IgD-negative memory B cell (primary cell): Measurements from ENCODE around the gene BABAM2. TPM values are rescaled to one million over a fixed set of nuclear protein-coding genes. Genes with fewer than 3 reads are reported as not detected.
A peak's percentile ranks its signal among the peaks of the same experiment; 100 is the strongest.
"Not testable (repeated sequence)": the region's sequence is repeated elsewhere in the genome, so short reads cannot be mapped to it uniquely, and the experiment has no call there.

Source experiments
- H3K27ac Mint-ChIP-seq, 3 donors: one replicate each; pipeline ENCODE4 v1.8.0; 2020 to 2022; ENCODE audit warnings: mild to moderate bottlenecking in 3 of 3, mixed read lengths in 3 of 3, moderate library complexity in 1 of 3
- H3K27me3 Mint-ChIP-seq: one replicate; pipeline ENCODE4 v1.8.0; 2021; ENCODE audit warnings: mixed read lengths
- H3K36me3 Mint-ChIP-seq: one replicate; pipeline ENCODE4 v1.8.0; 2020; ENCODE audit warnings: mild to moderate bottlenecking, mixed read lengths
- H3K4me1 Mint-ChIP-seq, 3 donors: one replicate each; pipeline ENCODE4 v1.8.0; 2020 to 2022; ENCODE audit warnings: mixed read lengths in 3 of 3, mild to moderate bottlenecking in 1 of 3
- H3K4me3 Mint-ChIP-seq, 4 donors: one replicate each; pipeline ENCODE4 v1.8.0; 2020 to 2022; ENCODE audit warnings: mild to moderate bottlenecking in 4 of 4, mixed read lengths in 4 of 4, moderate library complexity in 3 of 4
- H3K9me3 Mint-ChIP-seq, 3 donors: one replicate each; pipeline ENCODE4 v1.8.0; 2020 to 2021; ENCODE audit warnings: mixed read lengths in 3 of 3, mild to moderate bottlenecking in 1 of 3
- polyA plus RNA-seq: library from polyadenylated mRNA; unstranded; fragments of 300-500 nt; fragmentation: Illumina TruSeq; gene quantifications from one replicate; pipeline ENCODE4 v1.2.3, GENCODE V29; 2021

BABAM2 gene
- polyA plus RNA-seq, 1 donor from 2014 or later = 57.9 TPM

DNA sequence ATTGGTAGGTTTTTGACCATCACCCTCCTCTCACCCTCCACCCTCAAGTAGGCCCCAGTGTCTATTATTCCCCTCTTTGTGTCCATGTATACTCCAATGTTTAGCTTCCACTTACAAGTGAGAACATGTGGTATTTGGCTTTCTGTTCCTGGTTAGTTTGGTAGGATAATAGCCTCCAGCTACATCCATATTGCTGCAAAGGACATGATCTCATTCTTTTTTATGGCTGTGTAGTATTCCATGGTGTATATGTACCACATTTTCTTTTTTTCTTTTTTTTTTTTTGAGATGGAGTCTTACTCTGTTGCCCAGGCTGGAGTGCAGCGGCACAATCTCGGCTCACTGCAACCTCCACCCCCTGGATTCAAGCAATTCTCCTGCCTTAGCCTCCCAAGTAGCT lies 88.2 kb downstream of the BABAM2 start:
- H3K27ac Mint-ChIP-seq, H3K27me3 Mint-ChIP-seq, H3K9me3 Mint-ChIP-seq, H3K4me3 Mint-ChIP-seq, H3K36me3 Mint-ChIP-seq: not testable (repeated sequence)
- H3K4me1 Mint-ChIP-seq = peaks cover 4 to 19% (median 12%) of the 10 kb centered on the region in 3 donors

DNA sequence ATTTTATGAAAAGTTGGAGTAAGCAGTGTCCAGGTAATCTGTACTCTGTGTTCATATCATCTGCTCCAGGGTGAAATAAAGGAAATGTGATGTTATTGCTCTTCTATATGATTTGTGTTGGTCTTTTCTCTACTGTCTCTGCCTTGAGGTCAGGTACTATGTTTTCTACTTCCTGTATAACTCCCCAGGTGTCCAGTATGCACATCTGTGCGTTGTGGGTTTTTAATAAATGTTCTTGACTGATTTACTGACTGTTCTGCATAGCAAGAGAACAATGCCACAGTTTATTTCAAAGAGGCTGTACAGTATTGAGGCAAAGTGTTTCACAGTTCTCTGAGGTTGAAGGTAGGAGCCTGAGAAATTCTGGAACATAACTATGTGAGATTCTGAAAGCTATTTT lies 89.7 kb downstream of the BABAM2 start:
- Mint-ChIP-seq H3K36me3 (peaks cover 6% of the 10 kb centered on the region), H3K27me3 (no peaks in the 10 kb centered on the region), H3K4me3 (no peak overlapping the region), H3K4me1 (peaks cover 4 to 19% (median 12%) of the 10 kb centered on the region in 3 donors), H3K9me3 (peaks cover 0 to 4% (median 3%) of the 10 kb centered on the region in 3 donors), H3K27ac (no peak overlapping the region)

DNA sequence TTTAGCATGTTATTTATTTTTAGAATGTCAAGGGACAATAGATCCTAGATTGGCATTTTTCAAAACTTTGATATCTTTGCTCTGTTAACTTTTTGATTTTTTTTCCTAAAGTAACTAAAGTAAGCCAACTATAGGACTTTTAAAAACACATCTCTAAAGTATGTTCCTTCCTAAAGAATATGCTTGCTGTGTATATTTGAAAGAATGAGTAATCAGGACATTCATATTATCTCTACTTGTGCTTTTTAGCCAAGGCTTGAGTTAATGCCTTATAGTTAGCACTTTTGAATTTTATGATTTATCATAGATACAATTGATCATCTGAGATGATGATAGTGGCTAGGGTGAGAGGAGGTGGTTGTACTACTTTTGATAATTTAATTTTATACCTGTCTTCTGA lies 93.6 kb downstream of the BABAM2 start:
- no peak overlapping the region for H3K27ac Mint-ChIP-seq
- peaks cover 0 to 3% (median 2%) of the 10 kb centered on the region in 3 donors for H3K9me3 Mint-ChIP-seq
- H3K4me3 Mint-ChIP-seq = no peak overlapping the region
- peaks cover 2% of the 10 kb centered on the region for H3K36me3 Mint-ChIP-seq
- no peaks in the 10 kb centered on the region for H3K27me3 Mint-ChIP-seq
- peaks cover 4 to 12% (median 10%) of the 10 kb centered on the region in 3 donors for H3K4me1 Mint-ChIP-seq

DNA sequence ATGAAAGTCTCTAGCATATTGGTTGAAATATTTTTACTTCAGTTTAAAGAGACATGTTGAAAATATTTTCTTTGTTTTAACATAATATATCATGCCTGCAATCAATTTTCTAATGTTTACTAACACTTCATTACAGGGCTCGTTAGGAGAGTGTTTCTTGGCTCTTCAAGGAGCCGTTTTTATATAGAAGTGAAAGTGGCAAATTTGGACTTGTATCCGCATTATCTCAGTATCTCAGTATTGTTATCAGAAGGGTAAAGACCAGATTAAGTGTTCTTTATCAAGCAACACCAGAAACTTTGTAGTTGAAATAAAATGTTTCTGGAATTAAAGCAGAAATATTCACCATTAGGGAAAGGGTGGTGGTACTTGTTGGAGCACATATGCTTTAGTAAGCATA lies 97.8 kb downstream of the BABAM2 start:
- no peak overlapping the region for H3K27ac Mint-ChIP-seq
- H3K9me3 Mint-ChIP-seq = peaks cover 0 to 3% (median 0%) of the 10 kb centered on the region in 3 donors
- H3K27me3 Mint-ChIP-seq = no peaks in the 10 kb centered on the region
- H3K36me3 Mint-ChIP-seq = peaks cover 5% of the 10 kb centered on the region
- H3K4me3 Mint-ChIP-seq = no peak overlapping the region
- H3K4me1 Mint-ChIP-seq = peaks cover 0 to 6% (median 3%) of the 10 kb centered on the region in 3 donors

DNA sequence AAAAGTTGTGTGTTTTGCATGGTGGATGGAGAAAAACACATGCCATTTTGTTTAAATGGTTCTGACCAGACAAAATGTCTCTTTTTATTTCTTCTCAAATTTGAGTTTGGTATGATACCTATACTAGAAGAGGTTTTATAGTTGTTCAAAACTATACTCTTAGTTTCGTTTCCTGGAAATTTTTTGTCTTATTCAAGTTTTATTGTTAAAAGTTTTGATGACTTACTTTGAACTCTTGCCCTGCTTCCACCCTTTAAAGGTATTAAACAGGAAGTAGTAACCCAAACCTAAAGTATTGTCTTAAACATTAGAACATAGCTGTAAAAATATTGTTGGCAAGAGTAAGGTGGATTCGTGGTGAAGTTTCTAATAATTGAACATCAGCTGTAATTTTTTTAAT lies 98.2 kb downstream of the BABAM2 start:
- Mint-ChIP-seq H3K4me1 (peaks cover 0 to 6% (median 3%) of the 10 kb centered on the region in 3 donors), H3K27ac (no peak overlapping the region), H3K27me3 (no peaks in the 10 kb centered on the region), H3K9me3 (peaks cover 0 to 3% (median 0%) of the 10 kb centered on the region in 3 donors), H3K36me3 (peaks cover 5% of the 10 kb centered on the region), H3K4me3 (no peak overlapping the region)

DNA sequence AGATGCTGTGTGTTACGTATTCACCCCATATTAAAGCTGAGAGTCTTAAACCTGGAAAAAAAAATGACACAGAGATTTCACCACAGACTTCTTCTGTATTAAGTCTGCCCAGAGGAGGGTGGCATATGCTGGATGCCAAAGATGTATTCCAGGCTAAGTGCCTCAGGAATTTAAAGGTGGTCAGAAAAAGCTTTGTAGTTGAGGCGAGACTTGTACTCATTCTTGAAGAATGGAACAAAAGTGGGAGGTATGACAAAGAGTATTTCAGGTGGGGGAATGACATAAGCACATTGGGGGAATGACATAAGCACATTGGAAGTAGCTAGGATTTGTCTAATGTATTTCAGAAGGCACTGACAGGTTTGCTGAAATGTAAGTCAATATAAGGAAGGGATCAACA lies 98.6 kb downstream of the BABAM2 start:
- H3K36me3 Mint-ChIP-seq = peaks cover 5% of the 10 kb centered on the region

DNA sequence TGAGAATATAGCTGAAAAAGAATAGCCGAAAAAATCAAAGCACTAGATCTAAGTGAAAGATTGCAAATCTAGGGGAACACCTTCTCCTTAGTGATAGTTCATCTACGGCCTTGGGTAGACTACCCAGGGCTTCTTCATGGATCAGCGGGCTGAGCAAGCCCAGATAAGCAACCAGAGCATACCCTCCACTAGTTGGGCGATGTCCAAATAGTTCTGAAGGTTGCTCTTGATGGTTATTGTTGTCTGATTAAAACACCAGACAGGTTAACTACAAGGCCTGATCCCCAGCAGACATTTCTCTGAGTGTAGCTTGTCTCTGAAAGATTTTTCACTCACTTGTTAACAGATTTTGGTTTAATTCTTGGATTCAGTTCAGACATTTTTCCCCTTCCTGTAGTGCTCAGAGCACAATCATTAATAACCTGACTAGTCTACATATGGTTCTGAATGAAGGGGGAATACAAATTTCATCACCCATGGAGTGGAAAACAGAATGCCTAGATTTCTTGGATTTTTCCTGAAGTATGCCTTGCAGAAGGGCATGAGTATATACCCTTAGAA lies 99.6 kb downstream of the BABAM2 start:
- Mint-ChIP-seq H3K36me3 (peaks cover 11% of the 10 kb centered on the region), H3K27me3 (no peaks in the 10 kb centered on the region), H3K9me3 (peaks cover 0 to 4% (median 0%) of the 10 kb centered on the region in 3 donors), H3K27ac (peak overlapping the region in 1 of 3 donors; percentile 21), H3K4me1 (peaks cover 0 to 6% (median 3%) of the 10 kb centered on the region in 3 donors), H3K4me3 (no peak overlapping the region)

More for the DNA sequence above, 98.6 kb downstream of the BABAM2 start:
- H3K4me3 Mint-ChIP-seq = no peak overlapping the region
- H3K27ac Mint-ChIP-seq = no peak overlapping the region
- no peaks in the 10 kb centered on the region for H3K27me3 Mint-ChIP-seq
- H3K4me1 Mint-ChIP-seq = peaks cover 0 to 6% (median 3%) of the 10 kb centered on the region in 3 donors
- H3K9me3 Mint-ChIP-seq = peaks cover 0 to 2% (median 0%) of the 10 kb centered on the region in 3 donors

DNA sequence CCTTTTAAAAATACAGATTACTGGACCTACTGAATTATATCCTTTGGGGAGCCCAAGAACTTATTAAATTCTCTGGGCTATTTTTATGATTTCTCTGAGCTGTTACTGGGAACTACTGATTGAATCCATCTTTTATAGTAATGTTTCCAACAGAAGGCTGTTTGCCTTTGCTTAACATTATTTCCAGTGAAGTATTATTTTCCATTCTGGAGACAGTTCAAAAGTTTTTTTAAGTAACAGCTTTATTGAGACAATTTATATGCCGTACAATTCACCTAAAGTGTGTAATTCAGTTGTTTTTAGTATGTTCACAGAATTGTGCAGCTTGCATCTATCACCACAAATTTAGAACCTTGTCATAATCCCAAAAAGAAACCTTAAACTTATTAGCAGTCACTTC lies 100.6 kb downstream of the BABAM2 start:
- Mint-ChIP-seq H3K27ac (peak overlapping the region in 1 of 3 donors; percentile 17), H3K4me1 (peaks cover 0 to 3% (median under 1%) of the 10 kb centered on the region in 3 donors), H3K36me3 (peaks cover 17% of the 10 kb centered on the region), H3K4me3 (no peak overlapping the region), H3K9me3 (peaks cover 0 to 4% (median 0%) of the 10 kb centered on the region in 3 donors), H3K27me3 (no peaks in the 10 kb centered on the region)

DNA sequence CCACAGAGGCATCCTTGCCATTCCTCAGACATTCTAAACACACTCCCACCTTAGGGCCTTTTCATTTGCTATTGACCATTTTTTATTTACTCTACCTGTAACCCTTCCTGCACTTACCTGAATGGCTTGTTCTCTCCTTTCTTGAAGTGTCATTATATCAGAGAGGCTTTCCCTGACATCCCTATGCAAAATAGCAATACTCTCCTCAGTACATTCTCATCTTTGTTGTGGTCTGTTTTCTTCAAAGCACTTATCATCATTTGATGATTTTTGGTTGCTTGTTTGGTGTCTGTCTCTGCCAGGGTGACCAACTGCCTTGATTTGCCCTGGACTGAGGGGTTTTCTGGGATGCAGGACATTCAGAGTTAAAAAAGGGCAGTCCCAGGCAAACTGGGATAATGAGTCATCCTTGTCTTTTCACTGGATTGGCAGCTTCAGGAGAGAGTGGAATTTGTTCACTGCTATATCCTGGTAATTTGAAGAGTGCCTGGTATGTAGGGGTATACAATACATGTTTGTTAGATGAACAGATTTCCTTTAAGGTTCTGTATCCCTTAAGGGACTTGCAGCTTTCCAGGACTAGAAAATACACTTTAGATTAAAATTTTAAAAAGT lies 102.4 kb downstream of the BABAM2 start:
- peaks cover 0 to 4% (median 0%) of the 10 kb centered on the region in 3 donors for H3K9me3 Mint-ChIP-seq
- H3K36me3 Mint-ChIP-seq = peaks cover 18% of the 10 kb centered on the region
- H3K27me3 Mint-ChIP-seq = no peaks in the 10 kb centered on the region
- peaks cover 0 to 3% (median 0%) of the 10 kb centered on the region in 3 donors for H3K4me1 Mint-ChIP-seq
- no peak overlapping the region for H3K27ac Mint-ChIP-seq
- H3K4me3 Mint-ChIP-seq = no peak overlapping the region

DNA sequence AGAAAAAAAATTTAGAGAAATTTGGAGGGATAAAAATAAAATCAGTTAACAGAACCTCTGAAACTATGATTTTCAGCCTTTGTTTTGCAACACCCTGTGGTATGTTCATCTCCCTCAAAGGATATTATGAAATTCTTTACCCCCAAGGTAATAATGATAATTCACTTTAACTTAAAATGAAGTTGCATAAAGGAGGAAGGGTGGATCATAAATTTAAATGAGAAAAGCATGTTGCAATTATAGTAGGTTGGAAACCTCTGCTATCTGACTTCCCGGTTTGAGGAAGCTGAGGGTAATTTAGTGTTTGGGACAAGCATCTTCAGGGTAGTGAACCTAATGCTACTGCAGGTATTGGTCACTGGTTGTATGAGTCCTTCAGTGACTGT lies 102.9 kb downstream of the BABAM2 start:
- Mint-ChIP-seq H3K9me3 (peaks cover 0 to 4% (median 0%) of the 10 kb centered on the region in 3 donors), H3K36me3 (peaks cover 16% of the 10 kb centered on the region), H3K27me3 (no peaks in the 10 kb centered on the region), H3K4me3 (no peak overlapping the region), H3K27ac (no peak overlapping the region), H3K4me1 (peaks cover 0 to 3% (median 0%) of the 10 kb centered on the region in 3 donors)

DNA sequence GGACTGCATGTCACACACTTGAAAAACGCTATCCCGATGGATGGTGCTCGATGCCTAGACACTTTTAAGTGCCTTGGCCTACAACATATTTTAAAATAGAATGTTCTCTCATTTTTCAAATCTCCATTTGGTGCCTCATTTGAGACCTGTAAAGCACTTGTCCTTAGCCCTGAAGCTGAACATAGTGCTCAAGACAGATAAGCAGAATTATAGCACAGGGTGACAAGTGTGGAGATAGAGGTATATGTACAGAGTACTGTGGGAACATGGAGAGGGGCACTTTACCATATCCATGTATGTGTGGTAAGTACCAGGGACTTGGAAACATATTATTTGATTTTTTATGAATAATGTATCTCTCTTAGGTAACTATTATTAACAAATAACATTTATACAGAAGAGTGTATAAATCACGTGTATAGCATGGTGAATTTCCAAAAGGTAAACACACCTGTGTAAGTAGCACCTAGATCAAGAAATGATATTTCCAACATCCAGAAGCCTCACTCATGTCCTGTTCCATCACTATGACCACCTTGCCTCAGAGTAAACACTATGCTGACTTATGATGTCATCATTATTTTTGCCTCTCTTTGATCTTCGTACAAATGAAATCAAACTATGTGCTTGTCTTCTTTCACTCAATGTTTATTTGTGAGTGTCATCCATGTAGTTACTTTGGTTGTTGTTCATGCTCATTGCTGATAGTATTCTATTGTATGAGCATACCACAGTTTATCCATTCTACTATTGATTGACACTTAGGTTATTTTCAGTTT lies 103.6 kb downstream of the BABAM2 start:
- peaks cover 0 to 3% (median 0%) of the 10 kb centered on the region in 3 donors for H3K4me1 Mint-ChIP-seq
- peaks cover 16% of the 10 kb centered on the region for H3K36me3 Mint-ChIP-seq
- H3K4me3 Mint-ChIP-seq = no peak overlapping the region
- H3K9me3 Mint-ChIP-seq = peaks cover 0 to 4% (median 0%) of the 10 kb centered on the region in 3 donors
- no peak overlapping the region for H3K27ac Mint-ChIP-seq
- H3K27me3 Mint-ChIP-seq = no peaks in the 10 kb centered on the region

DNA sequence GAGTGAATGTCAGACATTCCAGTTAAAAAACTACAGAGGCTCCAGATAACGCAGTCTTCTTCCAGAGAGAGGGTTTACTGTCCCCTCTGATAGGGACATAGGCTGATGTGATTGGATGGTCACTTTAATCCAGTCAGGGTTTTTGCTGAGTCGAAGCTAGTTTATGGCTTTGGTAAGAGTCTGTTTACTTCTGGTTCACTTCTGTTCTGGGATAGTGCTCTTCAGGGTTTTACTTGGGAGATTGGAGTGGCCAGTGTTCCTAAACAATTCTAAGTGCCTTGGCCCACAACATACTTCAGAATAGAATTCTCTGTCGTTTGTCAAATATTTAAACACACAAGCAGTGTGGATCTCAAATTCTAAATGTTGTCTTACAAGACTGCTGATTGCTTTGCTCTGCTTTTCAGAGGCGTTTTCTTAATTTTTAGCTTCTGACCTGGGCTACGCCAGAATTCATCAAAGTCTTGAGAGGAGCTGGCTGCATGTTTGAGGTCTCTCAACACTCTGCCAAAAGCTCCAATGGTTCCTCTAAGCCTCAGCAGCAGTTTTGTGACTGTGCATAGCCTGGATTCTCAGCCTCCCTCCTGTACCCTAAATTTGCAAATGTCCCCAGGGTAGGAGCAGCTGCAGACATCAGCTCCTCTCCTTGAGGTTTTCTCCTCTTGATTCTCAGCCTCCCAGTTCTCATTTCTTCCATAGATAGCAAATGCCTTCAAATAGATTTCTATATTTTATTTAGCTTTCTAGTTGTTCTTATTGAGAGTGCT lies 105.8 kb downstream of the BABAM2 start:
- Mint-ChIP-seq H3K9me3 (peaks cover 0 to 4% (median 0%) of the 10 kb centered on the region in 3 donors), H3K4me3 (no peak overlapping the region), H3K36me3 (peaks cover 16% of the 10 kb centered on the region), H3K4me1 (no peaks in the 10 kb centered on the region), H3K27ac (peak overlapping the region in 1 of 3 donors; percentile 18), H3K27me3 (no peaks in the 10 kb centered on the region)

DNA sequence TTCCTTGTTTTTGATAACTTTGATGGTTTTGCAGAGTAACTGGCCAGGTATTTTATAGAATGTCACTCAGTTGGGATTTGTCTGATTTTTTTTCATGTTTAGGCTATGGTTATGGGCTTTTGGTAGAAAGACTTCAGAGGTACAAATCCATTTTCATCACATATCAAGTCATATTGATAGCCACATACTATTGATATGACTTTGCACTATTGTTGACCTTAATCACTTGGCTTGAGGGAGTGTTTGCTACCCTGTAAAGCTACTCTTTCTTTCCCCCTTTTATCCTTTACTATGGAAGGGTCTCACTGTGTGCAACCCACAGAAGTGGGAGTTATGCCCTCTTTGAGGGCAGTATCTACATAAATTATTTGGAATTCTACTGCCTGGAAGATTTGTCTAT lies 109.8 kb downstream of the BABAM2 start:
- Mint-ChIP-seq H3K4me1 (peaks cover 0 to 1% (median 0%) of the 10 kb centered on the region in 3 donors), H3K27ac (no peak overlapping the region)

DNA sequence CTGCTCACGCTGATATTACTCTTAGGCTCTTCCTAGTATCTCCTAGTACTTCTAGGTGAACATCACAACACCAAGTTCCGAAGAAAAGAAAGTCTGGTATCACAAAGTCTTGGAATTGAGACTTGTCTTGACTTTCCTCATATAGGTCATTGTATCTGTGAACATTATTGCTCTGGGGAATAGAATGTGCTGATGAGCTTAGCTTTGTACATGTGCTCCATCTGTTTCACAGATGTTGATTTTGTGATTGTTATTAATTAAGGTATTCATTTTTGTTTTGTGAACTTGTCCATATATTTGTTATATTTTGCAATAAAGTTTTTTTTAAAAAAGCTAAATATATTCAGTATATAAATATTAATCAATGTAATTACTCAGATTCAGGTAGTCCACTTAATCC lies 111.7 kb downstream of the BABAM2 start:
- no peaks in the 10 kb centered on the region for H3K36me3 Mint-ChIP-seq
- peaks cover 0 to 1% (median 0%) of the 10 kb centered on the region in 3 donors for H3K4me1 Mint-ChIP-seq
- no peak overlapping the region for H3K27ac Mint-ChIP-seq
- H3K9me3 Mint-ChIP-seq = no peaks in the 10 kb centered on the region
- H3K4me3 Mint-ChIP-seq = no peak overlapping the region
- no peaks in the 10 kb centered on the region for H3K27me3 Mint-ChIP-seq

More for the DNA sequence above, 109.8 kb downstream of the BABAM2 start:
- H3K4me3 Mint-ChIP-seq = no peak overlapping the region
- no peaks in the 10 kb centered on the region for H3K9me3 Mint-ChIP-seq
- no peaks in the 10 kb centered on the region for H3K27me3 Mint-ChIP-seq
- peaks cover 5% of the 10 kb centered on the region for H3K36me3 Mint-ChIP-seq

DNA sequence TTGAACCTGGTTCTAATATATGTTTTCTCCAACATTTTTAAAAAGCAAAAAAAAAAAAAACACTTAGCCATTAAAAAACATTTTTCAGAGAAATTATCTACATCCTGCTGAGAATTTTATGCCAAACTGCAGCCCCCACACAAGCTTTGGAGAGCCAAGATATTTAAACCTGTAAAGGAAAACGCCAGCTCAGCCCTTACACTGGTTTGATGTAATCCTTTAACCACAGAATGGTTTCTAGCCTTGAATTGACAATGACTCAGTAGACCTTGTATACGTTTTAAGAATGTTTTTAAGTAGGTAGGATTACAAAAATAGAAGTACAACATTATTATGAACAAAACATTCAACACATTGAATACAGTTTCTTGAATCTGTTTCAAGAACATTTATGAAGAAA lies 113.6 kb downstream of the BABAM2 start:
- H3K9me3 Mint-ChIP-seq = no peaks in the 10 kb centered on the region
- no peaks in the 10 kb centered on the region for H3K27me3 Mint-ChIP-seq
- H3K27ac Mint-ChIP-seq = no peak overlapping the region
- H3K36me3 Mint-ChIP-seq = peaks cover 3% of the 10 kb centered on the region
- H3K4me3 Mint-ChIP-seq = no peak overlapping the region
- peaks cover 0 to 1% (median 0%) of the 10 kb centered on the region in 3 donors for H3K4me1 Mint-ChIP-seq
